ENCODE measurements around the gene DYNC2LI1. TPM values are rescaled to one million over a fixed set of nuclear protein-coding genes. Genes with fewer than 3 reads are reported as not detected.

DYNC2LI1 gene
- total RNA-seq, 1 donor from 2014 or later = 15.6 TPM

- DNase-seq (ENCODE audit: extremely low read depth, low read depth, low spot score) = no peak
Observed at GRCh38 chr2:43812006-43812405, 38.2 kb downstream of the DYNC2LI1 start.

DNA sequence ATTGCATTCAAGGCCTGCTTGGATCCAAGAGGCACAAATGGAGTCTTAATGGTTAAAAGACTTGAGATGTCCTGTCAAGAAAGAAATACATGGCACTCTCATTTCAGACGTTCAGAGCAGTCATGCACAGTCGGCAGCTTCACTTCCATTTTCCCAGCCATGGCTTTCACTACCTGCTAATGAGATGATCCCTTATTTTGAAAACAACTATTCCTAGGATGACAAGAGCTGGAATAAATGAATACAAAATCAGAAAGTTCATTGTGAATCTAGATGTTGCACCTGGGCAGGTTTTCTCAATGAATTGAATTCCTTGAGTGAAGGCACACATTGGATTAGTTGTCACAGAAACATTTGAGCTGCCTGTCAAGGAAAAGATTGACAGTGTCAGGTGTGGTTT is 39.1 kb downstream of the DYNC2LI1 start:
- DNase-seq (ENCODE audit: extremely low read depth, low read depth, low spot score) = no peak

- no peak for DNase-seq (ENCODE audit: extremely low read depth, low read depth, low spot score)
Observed at GRCh38 chr2:43814711-43815110, 40.9 kb downstream of the DYNC2LI1 start.

DNA sequence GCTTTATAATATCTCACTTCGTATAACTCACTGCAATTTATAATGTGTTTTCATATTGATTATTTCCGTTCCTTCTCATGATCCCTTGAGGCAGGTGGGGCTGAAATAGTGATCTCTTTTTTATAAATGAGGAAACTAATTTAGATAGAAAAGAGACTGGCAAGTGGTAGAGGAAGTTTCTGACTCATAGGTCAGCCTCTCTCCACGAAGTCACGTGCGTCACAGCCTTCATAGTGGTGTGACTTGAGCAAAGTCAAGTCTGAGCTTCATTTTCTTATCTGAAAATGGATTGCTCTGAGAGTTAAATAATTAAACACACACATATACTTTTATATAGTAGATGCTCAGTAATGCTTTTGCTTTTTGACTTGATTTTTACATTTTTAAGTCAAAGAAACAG is 44.9 kb downstream of the DYNC2LI1 start:
- DNase-seq (ENCODE audit: extremely low read depth, low read depth, low spot score) = peak; percentile 22

GRCh38 chr2:43819491-43820163 is 45.8 kb downstream of the DYNC2LI1 start:
- DNase-seq (ENCODE audit: extremely low read depth, low read depth, low spot score) = no peak

DNA sequence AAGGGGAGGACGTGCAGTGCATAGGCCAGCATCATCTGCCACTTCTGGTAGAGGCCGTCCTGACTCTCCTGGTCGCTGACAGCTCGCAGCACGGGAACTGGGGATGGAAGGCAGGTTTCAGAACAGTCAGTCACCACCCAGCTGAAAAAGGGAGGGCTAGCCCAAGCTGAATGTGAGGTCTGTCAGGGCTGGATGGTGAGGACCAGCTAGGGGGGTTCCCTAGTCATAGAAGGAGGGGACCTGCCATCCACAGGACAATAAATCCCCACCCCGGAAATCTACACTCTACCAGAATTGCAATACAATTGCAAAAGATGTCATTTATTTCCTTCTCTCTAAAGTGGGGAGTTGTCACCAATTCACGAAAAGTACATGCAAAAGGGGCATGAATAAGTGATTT is 49.0 kb downstream of the DYNC2LI1 start:
- no peak for DNase-seq (ENCODE audit: extremely low read depth, low read depth, low spot score)

DNA sequence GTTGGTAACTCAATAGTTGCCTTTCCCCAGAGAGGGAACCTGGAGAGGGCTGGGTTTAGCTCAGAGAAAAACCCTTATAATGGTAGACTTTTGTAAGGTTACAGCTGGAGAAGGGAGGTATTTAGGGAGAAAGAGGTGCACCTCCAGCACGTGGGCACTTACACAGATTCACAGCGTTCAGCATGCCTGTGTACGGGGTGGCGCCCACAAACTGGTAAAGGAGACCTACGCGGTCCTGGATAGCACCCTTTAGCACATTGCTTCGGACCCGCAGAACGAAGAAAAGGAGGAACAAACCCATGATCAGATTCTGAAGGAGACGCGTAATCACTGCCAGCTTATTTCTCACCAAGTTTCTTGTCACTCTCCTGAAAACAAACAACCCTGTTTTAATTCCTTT is 49.9 kb downstream of the DYNC2LI1 start:
- no peak for DNase-seq (ENCODE audit: extremely low read depth, low read depth, low spot score)

DNA sequence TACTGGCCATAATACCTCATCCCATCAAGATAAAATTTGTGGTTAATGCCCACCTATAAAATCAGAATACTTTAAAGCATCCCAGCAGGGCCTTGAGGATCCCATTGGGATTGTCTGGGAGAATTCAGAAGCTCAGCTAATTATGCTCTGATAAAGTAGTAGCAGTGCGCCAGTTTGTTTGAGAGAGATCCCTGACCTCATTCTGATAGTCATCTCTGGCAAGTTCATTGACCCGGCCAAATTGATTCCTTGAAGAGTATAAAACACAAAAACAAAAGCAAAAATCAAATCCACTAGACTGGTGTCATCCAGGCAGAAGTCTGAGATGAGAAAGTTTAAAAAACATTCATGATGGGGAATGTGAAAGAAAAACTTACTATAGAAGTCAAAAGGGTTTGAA is 50.7 kb downstream of the DYNC2LI1 start:
- no peak for DNase-seq (ENCODE audit: extremely low read depth, low read depth, low spot score)

DNA sequence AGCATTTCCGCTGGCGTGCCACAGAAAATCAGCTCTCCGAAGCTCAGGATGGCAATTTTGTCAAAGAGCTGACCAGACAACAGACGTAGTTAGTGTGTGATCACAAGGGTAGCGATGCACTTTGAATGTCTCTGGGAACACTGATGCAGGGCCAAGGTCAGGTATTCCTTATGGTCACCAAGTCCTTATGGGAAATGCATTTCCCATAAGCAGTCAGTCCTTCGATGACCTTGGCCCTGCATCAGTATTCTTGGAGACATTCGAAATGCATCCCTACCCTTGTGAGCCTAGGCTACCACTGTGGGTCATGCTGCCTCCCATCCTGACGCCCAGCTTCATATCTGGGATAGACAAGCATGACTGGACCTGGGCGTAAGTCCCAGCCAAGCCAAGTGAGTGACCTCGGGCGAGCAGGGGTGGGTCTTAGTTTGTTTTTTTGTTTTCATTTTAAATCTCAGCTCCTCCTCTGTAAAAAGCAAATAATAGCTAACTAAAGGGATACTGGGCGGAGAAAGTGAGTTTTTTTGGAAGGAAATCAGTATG is 51.2 kb downstream of the DYNC2LI1 start:
- DNase-seq (ENCODE audit: extremely low read depth, low read depth, low spot score) = no peak

- no peak for DNase-seq (ENCODE audit: extremely low read depth, low read depth, low spot score)
Observed at GRCh38 chr2:43825841-43826240, 52.0 kb downstream of the DYNC2LI1 start.

DNA sequence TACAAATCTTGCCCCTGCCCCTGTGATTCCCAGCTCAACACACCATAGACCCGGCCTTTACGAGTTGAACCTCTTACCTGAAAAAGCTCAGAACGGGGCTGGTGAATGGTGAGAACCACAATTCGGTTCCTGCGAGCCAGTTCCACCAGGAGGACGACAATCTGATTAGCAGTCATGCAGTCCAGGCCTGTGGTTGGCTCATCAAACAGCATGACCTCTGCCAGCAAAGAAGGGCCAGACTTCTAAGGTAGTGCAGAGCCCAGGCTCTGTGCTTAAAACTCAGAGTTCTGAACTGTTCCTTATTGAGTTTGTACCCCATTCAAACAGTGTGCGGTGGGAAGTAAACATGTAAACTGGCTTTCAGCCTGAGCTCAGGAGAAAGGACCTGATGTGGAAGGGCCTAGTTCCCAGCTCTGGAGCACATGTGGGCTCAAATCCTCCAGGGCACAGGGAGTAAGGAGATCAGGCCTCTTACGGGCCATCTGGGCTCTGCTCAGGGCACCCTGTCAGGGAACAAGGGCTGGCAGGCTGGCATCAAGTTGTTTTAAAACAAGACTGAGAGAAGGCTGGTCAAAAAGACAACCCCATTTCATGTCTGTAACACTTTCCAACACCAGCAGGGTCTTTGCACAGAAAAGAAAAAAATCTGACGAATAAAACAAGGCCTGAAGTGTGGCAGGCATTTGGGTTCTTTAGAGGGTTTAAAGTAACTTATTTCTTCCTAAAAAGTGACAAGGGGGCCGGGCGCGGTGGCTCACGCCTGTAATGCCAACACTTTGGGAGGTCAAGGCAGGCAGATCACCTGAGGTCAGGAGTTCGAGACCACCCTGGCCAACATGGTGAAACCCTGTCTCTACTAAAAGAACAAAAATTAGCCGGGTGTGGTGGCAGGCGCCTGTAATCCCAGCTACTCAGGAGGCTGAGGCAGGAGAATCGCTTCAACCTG is 52.7 kb downstream of the DYNC2LI1 start:
- no peak for DNase-seq (ENCODE audit: extremely low read depth, low read depth, low spot score)

- no peak for DNase-seq (ENCODE audit: extremely low read depth, low read depth, low spot score)
Observed at GRCh38 chr2:43831543-43832294, 57.9 kb downstream of the DYNC2LI1 start.

GRCh38 chr2:43832457-43832856 is 58.6 kb downstream of the DYNC2LI1 start:
- no peak for DNase-seq (ENCODE audit: extremely low read depth, low read depth, low spot score)

DNA sequence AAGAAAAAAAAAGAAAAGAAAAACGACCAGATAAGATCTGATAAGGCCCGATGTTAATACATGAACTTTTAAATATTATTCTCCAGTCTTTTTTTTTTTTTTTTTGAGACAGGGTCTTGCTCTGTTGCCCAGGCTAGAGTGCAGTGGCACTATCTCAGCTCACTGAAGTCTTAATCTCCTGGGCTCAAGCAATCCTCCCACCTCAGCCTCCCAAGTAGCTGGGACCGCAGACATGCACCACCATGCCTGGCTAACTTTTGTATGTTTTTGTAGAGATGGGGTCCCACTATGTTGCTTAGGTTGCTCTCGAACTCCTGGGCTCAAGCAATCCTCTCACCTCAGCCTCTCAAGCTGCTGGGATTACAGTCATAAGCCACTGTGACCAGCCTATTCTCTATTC is 63.2 kb downstream of the DYNC2LI1 start:
- DNase-seq (ENCODE audit: extremely low read depth, low read depth, low spot score) = no peak

DNA sequence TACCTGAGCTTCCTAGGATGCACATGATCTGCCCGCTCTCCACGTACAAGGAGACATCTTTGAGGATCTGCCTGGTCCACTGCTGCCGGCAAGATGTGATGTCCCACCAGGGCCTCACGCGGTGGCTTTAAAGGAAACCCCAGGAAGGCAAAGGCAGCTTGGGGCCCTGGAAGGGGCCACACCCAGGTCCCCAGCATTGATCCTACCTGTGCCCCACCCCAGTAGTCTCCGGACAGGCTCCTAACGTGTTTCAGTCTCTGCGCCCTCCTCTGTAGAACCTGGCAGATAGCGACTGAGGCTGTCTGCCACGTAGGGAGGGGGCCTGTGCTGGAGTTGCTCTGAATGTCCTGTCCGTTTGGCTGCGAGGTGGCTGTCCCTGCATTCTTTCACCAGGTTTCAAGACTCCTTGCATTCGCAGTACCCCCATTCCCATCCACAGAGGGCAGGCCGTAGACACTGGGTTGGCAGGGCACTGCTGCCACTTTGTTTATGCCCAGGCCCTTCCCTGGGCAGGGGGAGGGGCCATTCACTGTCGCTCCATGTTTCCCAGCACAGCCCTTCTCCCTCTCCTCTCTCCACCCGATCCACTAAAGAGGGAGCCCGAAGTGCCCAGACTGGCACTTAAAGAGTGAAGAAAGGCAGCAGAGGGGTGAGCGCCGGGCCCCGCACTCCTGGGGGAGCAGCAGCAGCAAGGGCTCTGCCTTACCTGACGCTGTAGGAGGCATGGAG is 64.2 kb downstream of the DYNC2LI1 start:
- no peak for DNase-seq (ENCODE audit: extremely low read depth, low read depth, low spot score)

GRCh38 chr2:43838560-43839267 is 64.9 kb downstream of the DYNC2LI1 start, which contains the start of the genes ABCG5 and ABCG8:
TSS of gene ABCG5 (minus strand) at chr2:43838839. CDS start at chr2:43838679, 160 bp downstream.
TSS of gene ABCG8 (plus strand) at chr2:43838971. CDS start at chr2:43839054, 83 bp downstream.
- no peak for DNase-seq (ENCODE audit: extremely low read depth, low read depth, low spot score)

- DNase-seq (ENCODE audit: extremely low read depth, low read depth, low spot score) = no peak
Observed at GRCh38 chr2:43839776-43840564, 66.1 kb downstream of the DYNC2LI1 start.

DNA sequence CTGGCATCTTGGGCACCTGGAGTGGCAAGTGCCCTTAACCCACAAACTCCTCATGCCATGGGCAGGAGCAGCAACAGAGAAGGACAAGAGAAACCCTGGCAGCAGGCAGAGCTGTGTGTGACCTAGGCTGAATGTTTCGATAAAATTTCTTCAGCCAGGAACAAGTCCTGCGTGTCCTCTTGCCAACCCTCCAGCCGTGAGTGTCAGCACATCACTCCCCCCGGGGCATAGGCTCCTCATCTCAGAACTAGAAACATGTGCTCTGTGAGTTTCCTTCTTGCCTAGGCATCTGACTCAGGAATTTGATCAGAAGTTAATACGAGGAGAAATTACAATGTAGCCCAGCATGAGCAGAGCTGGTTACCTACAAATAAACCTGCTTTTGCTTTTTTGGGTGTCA is 67.1 kb downstream of the DYNC2LI1 start:
- DNase-seq (ENCODE audit: extremely low read depth, low read depth, low spot score) = no peak

All from glomerular endothelial cell (primary cell).